ENCODE data around the gene TMEM225B.
"Not testable (repeated sequence)": the region's sequence is repeated elsewhere in the genome, so short reads cannot be mapped to it uniquely, and the experiment has no call there.

The TMEM225B gene

GRCh38 chr7:99653754-99654153 lies 55.7 kb downstream of the TMEM225B start:
- no peak for DNase-seq (ENCODE audit: low read depth, low spot score)

- not testable (repeated sequence) for DNase-seq (ENCODE audit: low read depth, low spot score)
Observed at GRCh38 chr7:99654626-99655025, 56.6 kb downstream of the TMEM225B start.

- DNase-seq (ENCODE audit: low read depth, low spot score), result not testable (repeated sequence)
Observed at GRCh38 chr7:99657879-99658278, 59.8 kb downstream of the TMEM225B start.

All from smooth muscle cell of the brain vasculature (primary cell).